MM.1S (cell line): ENCODE measurements around the gene CMBL.

Experiments
- DNase-seq: peaks from one replicate; pipeline ENCODE4 v3.0.0-alpha.2; 2015
- H2AFZ ChIP-seq: fragments of 300-600 bp; sonication (generic); 2 replicates; pipeline ENCODE4 v1.6.0; 2016; ENCODE audit warnings: antibody characterized with exemption, low read length
- H3F3A ChIP-seq: fragments of 300-600 bp; sonication (generic); 2 replicates; pipeline ENCODE4 v1.6.1; 2016; ENCODE audit warnings: mild to moderate bottlenecking, antibody characterized with exemption, low read length, moderate library complexity, mixed read lengths; ENCODE audit not compliant: insufficient read depth
- H3K27ac ChIP-seq: fragments of 300-600 bp; sonication (generic); 2 replicates; pipeline ENCODE4 v1.5.1; 2016; ENCODE audit warnings: mild to moderate bottlenecking, low read length
- H3K27me3 ChIP-seq: fragments of 300-600 bp; sonication (generic); replicated peaks from 2 replicates; pipeline ENCODE4 v1.6.0; 2016; ENCODE audit warnings: low read length; ENCODE audit not compliant: insufficient read depth
- H3K36me3 ChIP-seq: fragments of 300-600 bp; sonication (generic); replicated peaks from 2 replicates; pipeline ENCODE4 v1.6.1; 2016; ENCODE audit warnings: mild to moderate bottlenecking, low read length, mixed read lengths; ENCODE audit not compliant: insufficient read depth
- H3K4me1 ChIP-seq: fragments of 300-600 bp; sonication (generic); 2 replicates; pipeline ENCODE4 v1.6.1; 2016; ENCODE audit warnings: low read length, mixed read lengths
- H3K4me2 ChIP-seq: fragments of 300-600 bp; sonication (generic); 2 replicates; pipeline ENCODE4 v1.6.0; 2016; ENCODE audit warnings: low read depth, low read length
- H3K4me3 ChIP-seq: fragments of 300-600 bp; sonication (generic); 2 replicates; pipeline ENCODE4 v1.5.1; 2016; ENCODE audit warnings: low read length, mixed read lengths
- H3K79me2 ChIP-seq: fragments of 300-600 bp; sonication (generic); 2 replicates; pipeline ENCODE4 v1.6.1; 2016; ENCODE audit warnings: mixed run types, low read length, mixed read lengths
- H3K9ac ChIP-seq: fragments of 300-600 bp; sonication (generic); 2 replicates; pipeline ENCODE4 v1.6.1; 2016; ENCODE audit warnings: low read length, mixed read lengths
- H3K9me2 ChIP-seq: fragments of 300-600 bp; sonication (generic); replicated peaks from 2 replicates; pipeline ENCODE4 v1.6.1; 2016; ENCODE audit warnings: mild to moderate bottlenecking, low read length, mixed read lengths; ENCODE audit not compliant: insufficient read depth
- H3K9me3 ChIP-seq: fragments of 300-600 bp; sonication (generic); replicated peaks from 2 replicates; pipeline ENCODE4 v1.6.1; 2016; ENCODE audit warnings: mild to moderate bottlenecking, low read length, mixed read lengths; ENCODE audit not compliant: insufficient read depth
- H4K20me1 ChIP-seq: fragments of 300-600 bp; sonication (generic); 2 replicates; pipeline ENCODE4 v1.6.1; 2016; ENCODE audit warnings: mild to moderate bottlenecking, low read length, moderate library complexity, mixed read lengths; ENCODE audit not compliant: insufficient read depth
- EZH2 ChIP-seq: fragments of 300-600 bp; sonication (generic); optimal IDR thresholded peaks from 2 replicates; pipeline ENCODE3; 2017; ENCODE audit warnings: low read depth, mild to moderate bottlenecking, antibody characterized with exemption, low read length, mixed read lengths
- EZH2phosphoT487 ChIP-seq: fragments of 300-600 bp; sonication (generic); IDR thresholded peaks from 2 replicates; pipeline ENCODE4 v1.6.1; 2018; ENCODE audit warnings: antibody characterized with exemption, low read length
- TF ChIP-seq, protein P1 (sequence below): fragments of 300-600 bp; sonication (generic); IDR thresholded peaks from 2 replicates; pipeline ENCODE4 v1.5.1; 2016; ENCODE audit warnings: antibody characterized with exemption, low read length, mixed read lengths

CMBL gene

DNA sequence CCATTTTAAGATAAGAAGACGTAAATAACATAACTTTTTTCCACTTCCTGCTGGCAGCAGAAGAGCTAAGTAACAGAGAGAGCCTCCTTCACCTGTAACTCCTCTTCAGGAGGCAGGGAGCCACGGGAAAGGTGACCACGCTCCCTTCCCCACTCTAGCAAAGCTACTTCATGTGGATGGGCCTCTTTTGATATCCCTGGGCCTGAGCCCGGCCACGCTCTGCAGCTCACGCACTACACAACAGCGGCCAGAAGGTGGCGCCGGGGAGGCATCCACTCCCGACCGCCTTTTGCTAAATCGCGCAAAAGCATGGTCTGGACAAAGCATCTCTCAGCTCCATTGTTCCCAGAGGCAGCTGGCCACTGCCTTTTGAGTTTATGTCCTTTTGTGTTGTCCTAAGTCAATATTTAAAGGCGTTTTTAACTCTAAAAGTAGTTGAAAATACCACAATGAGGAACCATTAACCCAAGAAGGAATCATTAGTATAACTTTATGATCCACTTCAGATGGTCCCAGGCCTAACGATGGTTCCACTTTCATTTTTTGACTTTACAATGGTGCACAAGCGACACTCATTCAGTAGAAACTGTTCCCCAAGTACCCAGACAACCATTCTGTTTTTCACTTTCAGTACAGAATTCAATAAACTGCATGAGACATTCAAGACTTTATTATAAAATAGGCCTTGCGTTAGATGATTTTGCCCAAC lies 23.6 kb downstream of the CMBL start:
- Histone ChIP-seq H3K36me3 (no peaks in the 10 kb centered on the region), H3K27ac (peak overlapping the region; percentile 72; the same call in 1 of the 2 replicates), H3K9me3 (no peaks in the 10 kb centered on the region), H3K9me2 (no peaks in the 10 kb centered on the region), H3K27me3 (no peaks in the 10 kb centered on the region), H4K20me1 (no peaks in the 10 kb centered on the region), H3K4me1 (peaks cover 27% of the 10 kb centered on the region), H2AFZ (peak overlapping the region; percentile 80), H3K79me2 (0 out of 2 replicates have a peak, but pooled peaks cover 5% of the 10 kb centered on the region), H3F3A (peaks cover 26% of the 10 kb centered on the region), H3K4me3 (peak overlapping the region; percentile 47), H3K4me2 (peak overlapping the region; percentile 65), H3K9ac (peak overlapping the region; percentile 46)
- DNase-seq, result peak; percentile 88
- TF ChIP-seq EZH2 (no peak), EZH2phosphoT487 (no peak)
- TF ChIP-seq, protein P1, sequence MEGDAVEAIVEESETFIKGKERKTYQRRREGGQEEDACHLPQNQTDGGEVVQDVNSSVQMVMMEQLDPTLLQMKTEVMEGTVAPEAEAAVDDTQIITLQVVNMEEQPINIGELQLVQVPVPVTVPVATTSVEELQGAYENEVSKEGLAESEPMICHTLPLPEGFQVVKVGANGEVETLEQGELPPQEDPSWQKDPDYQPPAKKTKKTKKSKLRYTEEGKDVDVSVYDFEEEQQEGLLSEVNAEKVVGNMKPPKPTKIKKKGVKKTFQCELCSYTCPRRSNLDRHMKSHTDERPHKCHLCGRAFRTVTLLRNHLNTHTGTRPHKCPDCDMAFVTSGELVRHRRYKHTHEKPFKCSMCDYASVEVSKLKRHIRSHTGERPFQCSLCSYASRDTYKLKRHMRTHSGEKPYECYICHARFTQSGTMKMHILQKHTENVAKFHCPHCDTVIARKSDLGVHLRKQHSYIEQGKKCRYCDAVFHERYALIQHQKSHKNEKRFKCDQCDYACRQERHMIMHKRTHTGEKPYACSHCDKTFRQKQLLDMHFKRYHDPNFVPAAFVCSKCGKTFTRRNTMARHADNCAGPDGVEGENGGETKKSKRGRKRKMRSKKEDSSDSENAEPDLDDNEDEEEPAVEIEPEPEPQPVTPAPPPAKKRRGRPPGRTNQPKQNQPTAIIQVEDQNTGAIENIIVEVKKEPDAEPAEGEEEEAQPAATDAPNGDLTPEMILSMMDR, result peak; percentile 97

DNA sequence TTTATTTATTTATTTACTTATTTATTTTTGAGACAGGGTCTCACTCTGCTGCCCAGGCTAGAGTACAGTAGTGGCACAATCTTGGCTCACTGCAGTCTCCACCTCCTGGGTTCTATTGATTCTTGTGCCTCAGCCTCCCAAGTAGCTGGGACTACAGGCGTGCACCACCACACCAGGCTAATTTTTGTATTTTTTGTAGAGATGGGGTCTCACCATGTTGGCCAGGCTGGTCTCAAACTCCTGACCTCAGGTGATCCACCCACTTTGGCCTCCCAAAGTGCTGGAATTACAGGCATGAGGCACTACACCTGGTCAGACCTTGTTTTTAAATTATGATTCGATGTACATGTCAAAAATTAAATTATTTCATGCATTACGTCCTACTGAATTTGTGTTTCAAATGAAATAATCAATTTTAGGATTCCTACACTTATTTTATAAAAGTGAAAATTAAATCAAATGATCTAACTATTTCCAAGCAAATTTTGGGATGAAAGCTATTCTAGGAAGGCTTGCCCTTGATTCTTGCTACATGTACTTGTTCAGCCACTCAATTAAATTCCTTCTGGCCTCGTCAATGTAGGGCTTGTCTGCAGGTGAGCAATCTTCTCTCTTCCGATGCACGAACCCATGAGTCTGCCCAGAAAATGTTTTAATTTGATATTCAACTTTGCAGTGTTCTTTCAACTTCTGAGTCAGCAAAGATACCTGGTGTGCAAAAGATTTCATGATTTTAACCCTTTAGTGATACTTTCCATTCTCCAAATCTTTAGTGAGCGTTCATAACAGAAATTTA lies 27.6 kb downstream of the CMBL start:
- TF ChIP-seq EZH2, result no peak
- TF ChIP-seq, protein P1, result no peak
- no peak for TF ChIP-seq EZH2phosphoT487
- Histone ChIP-seq H3K27ac (no peak overlapping the region), H3K79me2 (no peaks in the 10 kb centered on the region), H3K4me1 (peaks cover 5% of the 10 kb centered on the region), H3K27me3 (no peaks in the 10 kb centered on the region), H3K36me3 (no peaks in the 10 kb centered on the region), H3K4me2 (no peak overlapping the region), H2AFZ (no peak overlapping the region), H3F3A (peaks cover 16% of the 10 kb centered on the region), H3K9me3 (no peaks in the 10 kb centered on the region), H3K9me2 (no peaks in the 10 kb centered on the region), H4K20me1 (no peaks in the 10 kb centered on the region), H3K9ac (no peak overlapping the region), H3K4me3 (no peak overlapping the region)
- DNase-seq, result no peak

DNA sequence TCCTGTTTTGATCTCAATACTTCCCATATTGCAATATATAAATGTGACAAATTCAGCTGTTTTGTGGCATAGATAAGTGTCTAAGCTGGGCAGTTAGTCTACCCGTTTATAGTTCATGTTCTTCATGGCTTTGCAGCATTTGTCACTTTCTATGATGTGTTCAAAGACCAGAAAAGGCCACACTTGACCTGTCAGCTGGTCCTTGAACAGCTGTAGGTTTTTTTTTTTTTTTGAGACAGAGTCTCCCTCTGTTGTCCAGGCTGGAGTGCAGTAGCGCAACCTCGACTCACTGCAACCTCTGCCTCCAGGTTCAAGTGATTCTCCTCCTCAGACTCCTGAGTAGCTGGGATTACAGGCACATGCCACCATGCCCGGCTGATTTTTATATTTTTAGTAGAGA lies 28.4 kb downstream of the CMBL start:
- no peak overlapping the region for H3K9ac ChIP-seq
- TF ChIP-seq EZH2phosphoT487 (no peak), EZH2 (no peak)
- TF ChIP-seq, protein P1, result no peak
- peaks cover 8% of the 10 kb centered on the region for H3F3A ChIP-seq
- H3K4me2 ChIP-seq, result no peak overlapping the region
- H4K20me1 ChIP-seq, result no peaks in the 10 kb centered on the region
- no peak overlapping the region for H3K27ac ChIP-seq
- DNase-seq, result no peak
- no peaks in the 10 kb centered on the region for H3K36me3 ChIP-seq
- no peaks in the 10 kb centered on the region for H3K9me3 ChIP-seq
- no peak overlapping the region for H2AFZ ChIP-seq
- no peaks in the 10 kb centered on the region for H3K27me3 ChIP-seq
- H3K9me2 ChIP-seq, result no peaks in the 10 kb centered on the region
- peaks cover 5% of the 10 kb centered on the region for H3K4me1 ChIP-seq
- no peaks in the 10 kb centered on the region for H3K79me2 ChIP-seq
- no peak overlapping the region for H3K4me3 ChIP-seq
